Activated CD4-positive, alpha-beta T cell treated with anti-CD3 and anti-CD28 coated beads, Interleukin-2, amount 50 U/mL, for 1 hour (primary cell): Measurements from ENCODE around the gene TSC2.
"Not testable (repeated sequence)": the region's sequence is repeated elsewhere in the genome, so short reads cannot be mapped to it uniquely, and the experiment has no call there.

ENCODE experiments used
- DNase-seq: peaks from one replicate; pipeline ENCODE4 v3.0.0-alpha.2; 2020

TSC2 gene

DNA sequence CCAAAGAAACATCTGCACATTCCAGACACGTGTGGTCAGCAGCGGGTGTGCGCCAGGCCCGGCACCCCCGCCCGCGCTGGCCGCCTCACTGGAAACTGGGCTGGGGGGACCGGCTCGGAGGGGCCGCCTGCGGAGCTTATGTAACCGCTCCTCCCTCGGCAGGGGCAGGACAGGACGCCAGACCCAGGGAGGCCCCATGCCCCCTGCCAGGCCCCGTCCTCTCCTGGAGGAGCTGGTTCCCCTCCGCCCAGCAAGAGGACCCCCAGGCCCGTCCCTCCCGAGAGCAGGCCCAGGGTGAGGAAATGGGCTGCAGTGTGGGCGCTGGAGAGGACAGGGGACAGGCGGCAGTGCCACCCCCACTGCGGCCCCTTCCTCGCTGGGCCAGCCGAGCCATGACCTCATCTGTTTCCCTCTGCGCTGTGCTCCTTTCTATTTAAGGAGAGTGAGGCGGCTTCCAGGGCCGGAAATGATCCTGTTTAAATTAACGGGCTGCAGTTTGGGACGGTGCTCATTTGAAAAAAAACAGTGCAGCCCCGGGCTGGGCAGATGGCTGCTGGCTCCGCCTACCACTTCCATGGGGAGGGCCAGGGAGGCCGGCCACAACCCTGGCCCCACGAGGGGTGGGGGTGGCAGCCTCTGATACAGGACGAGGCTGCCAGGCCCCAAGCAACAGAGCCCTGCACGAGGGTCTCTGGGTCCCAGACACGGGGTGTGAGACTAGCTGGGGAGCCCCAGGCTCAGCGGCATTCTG is 77.1 kb downstream of the TSC2 start:
- DNase-seq = not testable (repeated sequence)

DNA sequence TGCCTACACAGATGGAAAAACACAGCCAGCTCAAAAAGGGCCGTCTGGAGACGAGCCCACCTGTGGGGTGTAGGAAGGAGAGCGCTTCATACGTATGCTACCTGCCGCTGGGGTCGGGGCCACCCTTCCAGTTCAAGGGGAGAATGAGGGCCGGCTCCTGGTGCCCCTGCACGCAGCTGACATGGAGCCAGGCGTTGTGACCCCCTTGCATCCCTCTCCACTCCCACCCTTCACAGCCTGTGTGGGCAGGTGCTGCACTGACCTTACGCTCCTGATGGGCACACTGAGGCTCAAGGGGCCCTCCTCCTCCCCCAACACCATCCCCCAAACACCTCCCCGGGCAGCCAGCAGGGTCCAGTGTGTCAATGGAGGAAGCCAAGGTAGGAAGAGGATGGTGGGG is 77.8 kb downstream of the TSC2 start:
- not testable (repeated sequence) for DNase-seq

DNA sequence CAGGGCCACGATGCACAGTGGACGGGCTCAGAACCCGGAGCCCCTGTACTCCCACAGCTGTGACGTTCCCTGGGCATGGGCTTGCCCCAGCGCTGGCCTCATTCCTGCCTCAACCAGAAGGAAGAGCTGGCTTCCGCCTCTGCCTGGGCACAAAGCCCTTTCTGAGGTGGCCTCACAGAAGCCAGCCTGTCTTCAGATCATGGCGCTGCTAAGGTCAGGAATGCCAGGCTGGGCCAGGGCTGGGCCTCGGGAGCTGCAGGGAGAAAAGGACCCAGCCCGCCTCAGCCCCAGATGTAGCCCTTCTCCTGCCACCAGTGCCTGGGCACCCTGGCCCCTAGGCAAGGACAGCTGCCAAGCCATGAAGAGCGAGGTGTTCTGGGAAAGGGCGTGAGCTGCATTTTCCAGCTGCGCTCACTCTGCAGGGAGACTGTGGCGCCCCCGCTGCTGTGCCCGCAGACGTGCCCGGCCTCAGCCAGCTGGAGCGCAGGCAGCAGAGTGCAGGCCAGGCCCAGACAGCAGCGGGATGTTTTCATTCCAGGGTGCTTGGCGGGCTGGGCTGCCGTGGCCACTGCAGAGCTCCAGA is 78.5 kb downstream of the TSC2 start:
- DNase-seq = not testable (repeated sequence)

DNA sequence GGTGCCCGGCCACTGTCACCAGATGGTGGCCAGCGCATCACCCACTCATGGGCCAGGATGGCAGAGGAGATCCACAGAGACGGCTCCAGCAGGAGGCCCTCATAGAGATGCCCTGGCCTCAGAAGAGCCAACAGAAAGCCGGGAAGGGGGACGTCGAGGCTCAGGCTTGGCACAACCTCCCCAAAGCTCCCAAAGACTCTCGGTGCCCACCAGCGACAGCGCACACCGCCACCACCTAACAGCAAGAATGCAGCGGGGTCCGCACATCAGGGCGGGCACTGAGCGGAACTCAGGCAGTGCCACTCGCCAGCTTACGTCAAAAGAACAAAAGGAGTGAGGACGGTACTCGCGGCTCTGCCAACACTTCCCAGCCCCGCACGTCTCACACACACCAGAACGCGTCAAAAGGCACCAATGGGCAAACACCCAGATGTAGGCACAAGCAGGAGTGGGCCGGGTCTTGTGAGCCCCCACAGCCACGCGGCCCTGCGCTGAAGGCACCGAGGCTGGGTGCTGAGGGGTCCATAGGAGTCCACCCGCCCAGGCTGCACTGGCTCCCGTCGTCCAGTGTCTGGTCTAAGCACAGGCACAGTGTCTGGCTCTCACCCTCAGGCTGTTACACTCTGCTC is 79.3 kb downstream of the TSC2 start:
- DNase-seq = not testable (repeated sequence)

DNA sequence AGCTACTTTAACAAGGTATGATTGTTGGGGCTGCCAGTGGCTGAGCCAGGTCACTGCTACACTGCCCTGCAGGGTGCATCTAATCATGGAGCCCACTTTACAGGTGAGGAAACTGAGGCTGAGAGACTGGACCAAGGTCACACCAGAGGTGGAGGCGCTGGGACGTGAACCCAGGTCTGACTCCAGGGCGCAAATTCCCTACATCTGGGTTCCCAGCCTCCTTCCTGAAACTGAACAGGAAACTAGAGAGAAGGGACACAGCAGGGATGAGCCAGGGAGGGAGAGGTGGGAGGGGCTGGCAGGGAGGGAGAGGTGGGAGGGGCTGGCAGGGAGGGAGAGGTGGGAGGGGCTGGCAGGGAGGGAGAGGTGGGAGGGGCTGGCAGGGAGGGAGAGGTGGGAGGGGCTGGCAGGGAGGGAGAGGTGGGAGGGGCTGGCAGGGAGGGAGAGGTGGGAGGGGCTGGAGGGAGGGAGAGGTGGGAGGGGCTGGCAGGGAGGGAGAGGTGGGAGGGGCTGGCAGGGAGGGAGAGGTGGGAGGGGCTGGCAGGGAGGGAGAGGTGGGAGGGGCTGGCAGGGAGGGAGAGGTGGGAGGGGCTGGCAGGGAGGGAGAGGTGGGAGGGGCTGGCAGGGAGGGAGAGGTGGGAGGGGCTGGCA is 80.0 kb downstream of the TSC2 start:
- DNase-seq = not testable (repeated sequence)

DNA sequence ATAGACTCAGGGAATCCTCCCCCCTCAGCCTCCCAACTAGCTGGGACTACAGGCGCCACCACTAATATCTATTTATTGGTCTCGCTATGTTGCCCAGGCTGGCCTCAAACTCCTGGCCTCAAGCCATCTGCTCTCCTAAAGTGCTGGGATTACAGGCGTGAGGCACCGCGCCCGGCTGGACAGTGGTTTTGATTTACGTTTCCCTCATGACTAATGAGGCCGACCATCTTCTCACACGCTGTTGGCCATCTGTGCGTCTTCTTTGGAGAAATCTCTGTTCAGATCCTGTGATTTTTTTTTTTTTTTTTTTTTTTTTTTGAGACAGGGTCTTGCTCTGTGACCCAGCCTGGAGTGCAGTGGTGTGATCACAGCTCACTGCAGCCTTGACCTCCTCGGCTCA is 81.5 kb downstream of the TSC2 start:
- not testable (repeated sequence) for DNase-seq

DNA sequence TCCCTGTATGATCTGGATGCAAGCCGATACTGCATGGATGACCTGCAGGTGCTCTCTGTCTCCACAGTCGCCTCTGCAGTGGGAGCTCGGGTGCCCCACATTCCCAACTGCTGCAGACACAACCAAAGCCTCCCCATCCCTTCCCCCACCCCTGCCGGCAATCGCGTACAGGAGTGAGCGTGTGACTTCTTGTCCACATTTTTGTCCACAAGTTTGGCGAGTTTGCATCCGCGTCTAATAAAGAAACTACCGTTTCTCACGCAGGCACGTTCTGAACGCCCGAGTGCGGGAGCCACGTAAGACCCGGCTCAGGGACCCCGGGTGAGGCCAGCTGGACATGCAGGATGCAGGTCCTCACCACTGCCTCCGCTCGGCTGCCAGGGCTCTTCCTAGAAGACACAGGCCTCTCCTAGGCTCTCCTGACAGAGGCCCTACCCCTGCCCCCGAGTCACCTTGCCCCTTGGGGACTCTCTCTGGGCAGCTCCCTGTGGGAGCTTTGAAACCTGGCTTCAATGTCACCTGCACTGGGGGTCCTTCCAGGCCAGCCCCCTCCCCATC is 82.2 kb downstream of the TSC2 start:
- not testable (repeated sequence) for DNase-seq

DNA sequence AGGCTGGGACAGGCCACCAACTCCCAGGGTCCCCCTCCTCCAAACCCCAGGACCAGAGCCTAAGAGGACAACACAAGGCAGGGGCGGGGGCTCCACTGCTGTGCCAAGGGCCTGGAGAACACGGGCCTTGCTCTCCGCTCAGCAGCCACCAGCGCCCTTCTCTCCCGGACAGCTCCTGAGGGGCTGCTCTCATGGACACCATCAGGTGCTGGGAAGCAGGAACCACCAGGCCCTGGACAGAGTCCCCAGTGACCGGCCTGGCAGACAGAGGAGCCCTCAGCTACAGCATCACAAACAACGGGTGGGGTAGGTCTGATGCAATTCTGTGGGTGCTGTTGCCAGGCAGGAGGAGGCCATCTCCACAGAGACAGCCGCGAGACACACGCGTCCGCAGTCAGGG is 86.0 kb downstream of the TSC2 start:
- not testable (repeated sequence) for DNase-seq

DNA sequence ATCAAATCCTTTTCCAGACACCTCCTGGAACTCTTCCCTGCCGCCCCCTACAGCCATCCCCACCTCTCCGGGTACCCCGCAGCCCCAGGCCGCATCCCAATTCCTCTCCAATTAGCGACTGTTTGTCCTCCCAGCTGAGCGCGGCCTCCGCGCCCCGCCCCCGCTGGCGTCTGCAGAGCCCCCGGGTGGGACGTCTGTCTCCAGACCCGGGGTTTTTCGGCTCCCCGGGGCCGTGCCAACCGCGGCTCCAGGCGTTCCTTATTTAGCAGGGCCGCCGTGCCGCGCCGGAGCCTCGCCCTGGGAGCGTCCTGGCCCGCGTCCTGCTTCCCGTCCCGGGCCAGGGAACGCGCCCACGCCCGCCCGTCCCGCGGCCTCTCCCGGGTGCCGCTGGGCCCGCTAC is 87.3 kb downstream of the TSC2 start:
- not testable (repeated sequence) for DNase-seq

DNA sequence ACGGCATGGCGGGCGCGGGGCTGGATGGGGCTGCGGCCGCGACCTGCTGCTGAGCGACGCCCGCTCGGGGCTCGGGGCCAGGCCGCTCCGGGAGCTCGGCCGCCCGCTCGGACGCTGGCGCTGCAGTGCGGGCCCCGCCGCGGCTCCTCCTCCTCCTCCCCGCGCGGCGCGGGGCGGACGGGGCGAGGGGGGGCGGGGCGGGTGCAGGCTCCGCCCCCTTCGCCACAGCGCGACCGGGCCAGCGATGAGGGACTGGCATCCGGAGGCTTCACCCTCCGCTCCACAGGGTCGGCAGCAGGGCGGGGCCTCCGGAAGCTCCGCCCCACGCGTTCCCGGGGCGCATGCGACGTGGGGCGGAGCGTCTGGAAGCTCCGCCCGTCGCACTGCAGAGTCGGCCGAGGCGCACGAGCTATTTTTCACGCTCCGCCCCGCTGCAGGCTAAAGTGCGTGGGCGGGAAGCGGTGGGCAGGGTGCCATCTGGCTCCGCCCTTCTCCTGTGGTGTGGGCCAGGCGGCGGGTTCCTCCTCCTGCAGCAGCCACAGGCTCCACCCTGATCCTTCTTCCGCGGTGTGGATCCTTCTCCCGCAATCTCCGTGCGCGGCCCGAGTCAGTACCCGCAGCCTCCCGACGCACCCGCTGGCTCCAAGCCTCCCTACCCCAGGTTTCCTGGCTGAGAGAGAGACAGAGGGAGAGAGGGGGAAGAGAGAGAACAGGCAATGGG is 88.1 kb downstream of the TSC2 start, which contains the start of gene PKD1:
Gene PKD1 (minus strand): TSS at position 129 of the 721 bp plus-strand sequence. CDS start 209 bp downstream, outside the sequence.
- peak; percentile 98 for DNase-seq
